CMK (cell line): ENCODE measurements around the gene NUP133.
A peak's percentile ranks its signal among the peaks of the same experiment; 100 is the strongest.
"Not testable (repeated sequence)": the region's sequence is repeated elsewhere in the genome, so short reads cannot be mapped to it uniquely, and the experiment has no call there.

ENCODE experiments used
- DNase-seq: peaks from one replicate; pipeline ENCODE4 v3.0.0-alpha.2; 2010; ENCODE audit warnings: low read depth

Gene NUP133

GRCh38 chr1:229448354-229448753, 59.8 kb downstream of the NUP133 start:
- DNase-seq, result no peak

- peak; percentile 71 for DNase-seq
Observed at GRCh38 chr1:229447809-229448252, 60.3 kb downstream of the NUP133 start.

GRCh38 chr1:229445828-229446227, 62.3 kb downstream of the NUP133 start:
- DNase-seq, result no peak

- DNase-seq, result no peak
Observed at GRCh38 chr1:229440851-229441537, 67.1 kb downstream of the NUP133 start.

- no peak for DNase-seq
Observed at GRCh38 chr1:229438021-229438420, 70.1 kb downstream of the NUP133 start.

GRCh38 chr1:229437443-229437842, 70.7 kb downstream of the NUP133 start:
- DNase-seq, result no peak

GRCh38 chr1:229436201-229436600, 71.9 kb downstream of the NUP133 start:
- DNase-seq, result no peak

GRCh38 chr1:229434641-229435051, 73.5 kb downstream of the NUP133 start:
- no peak for DNase-seq

GRCh38 chr1:229434005-229434640, 74.0 kb downstream of the NUP133 start, which contains the start of gene ACTA1:
Gene ACTA1 (minus strand): TSS chr1:229434094. CDS start chr1:229433115, 979 bp downstream.
- no peak for DNase-seq

- no peak for DNase-seq
Observed at GRCh38 chr1:229433364-229434004, 74.7 kb downstream of the NUP133 start.

- no peak for DNase-seq
Observed at GRCh38 chr1:229432905-229433304, 75.2 kb downstream of the NUP133 start.

GRCh38 chr1:229432116-229432461, 76.1 kb downstream of the NUP133 start:
- no peak for DNase-seq

GRCh38 chr1:229431284-229432115, 76.6 kb downstream of the NUP133 start:
- DNase-seq, result no peak

GRCh38 chr1:229430761-229431283, 77.3 kb downstream of the NUP133 start:
- DNase-seq, result no peak

- no peak for DNase-seq
Observed at GRCh38 chr1:229428256-229428655, 79.9 kb downstream of the NUP133 start.

- no peak for DNase-seq
Observed at GRCh38 chr1:229427572-229427971, 80.6 kb downstream of the NUP133 start.

GRCh38 chr1:229425564-229426159, 82.5 kb downstream of the NUP133 start:
- no peak for DNase-seq

- no peak for DNase-seq
Observed at GRCh38 chr1:229420765-229421164, 87.4 kb downstream of the NUP133 start.

GRCh38 chr1:229420224-229420623, 87.9 kb downstream of the NUP133 start:
- no peak for DNase-seq

- not testable (repeated sequence) for DNase-seq
Observed at GRCh38 chr1:229418586-229418985, 89.6 kb downstream of the NUP133 start.

GRCh38 chr1:229412810-229413209, 95.3 kb downstream of the NUP133 start:
- not testable (repeated sequence) for DNase-seq

GRCh38 chr1:229412056-229412455, 96.1 kb downstream of the NUP133 start:
- no peak for DNase-seq
